GM19099 (cell line): ENCODE measurements around the gene PITPNM1.

ENCODE experiments used
- POLR2A ChIP-seq: IDR thresholded peaks from 3 replicates; pipeline ENCODE4 v1.6.1; 2011; ENCODE audit warnings: low read depth; ENCODE audit not compliant: insufficient read length; ENCODE audit errors: extremely low read depth

PITPNM1 gene

DNA sequence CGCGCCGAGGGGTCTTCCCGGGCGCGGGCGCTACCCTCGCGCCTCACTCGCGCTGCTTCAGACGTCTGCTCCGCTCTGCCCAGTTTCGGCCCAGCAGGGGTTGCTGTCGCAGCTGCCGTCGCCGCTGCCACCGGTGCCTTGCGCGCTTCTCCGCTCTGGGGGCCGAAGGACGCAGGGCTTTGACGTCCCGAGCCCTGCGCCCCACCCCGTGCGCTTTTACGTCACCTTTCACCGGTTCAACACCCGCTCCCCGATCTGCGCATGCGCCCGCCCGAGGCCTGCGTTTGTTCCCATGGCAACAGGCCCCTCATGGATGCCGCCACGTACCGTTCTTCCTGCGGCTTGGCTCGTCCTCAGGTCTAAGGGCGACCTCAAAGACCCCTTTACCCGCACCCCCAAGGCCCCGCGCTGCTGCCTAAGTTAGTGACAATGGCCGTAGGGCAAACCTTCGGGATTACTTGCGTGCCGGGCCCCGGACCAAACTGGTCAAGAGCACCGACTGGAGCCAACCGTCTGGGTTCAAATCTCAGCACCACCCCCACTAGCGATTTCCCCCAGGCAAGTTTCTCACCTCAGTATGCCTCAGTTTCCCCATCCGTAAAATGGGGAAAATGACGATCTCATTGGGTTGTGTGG is 3.4 kb upstream of the PITPNM1 start:
- TF ChIP-seq POLR2A = peak; percentile 63

DNA sequence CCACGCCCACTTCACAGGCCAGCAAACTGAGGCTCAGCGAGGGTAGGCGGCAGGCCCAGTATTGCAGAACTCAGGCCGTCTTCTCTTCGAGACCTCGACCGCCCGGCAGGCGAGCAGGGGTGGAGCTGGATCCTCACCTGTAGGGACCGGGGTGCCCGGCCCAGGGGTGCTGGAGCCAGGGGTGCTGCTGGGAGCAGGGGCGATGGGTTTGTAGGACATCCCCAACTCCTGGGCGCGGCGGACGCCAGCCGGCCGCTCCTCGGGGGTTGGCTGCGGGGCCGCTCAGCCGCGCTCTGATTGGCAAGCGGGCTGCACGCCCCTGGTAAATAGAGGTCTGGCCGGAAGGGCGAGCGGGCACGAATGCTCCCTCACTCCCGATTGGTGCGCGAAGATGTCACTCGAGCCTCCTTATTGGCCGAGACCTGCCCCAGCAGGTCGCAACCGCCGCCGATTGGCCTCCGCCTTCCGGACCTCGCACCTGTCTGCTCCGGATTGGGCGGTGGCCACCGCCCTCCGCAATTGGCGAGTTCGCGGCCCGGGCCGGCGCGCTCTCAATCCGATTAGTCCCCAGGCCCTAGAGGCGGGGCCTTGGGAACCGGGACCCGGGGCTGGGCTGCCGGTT is 2.8 kb upstream of the PITPNM1 start, which contains the start of gene CDK2AP2:
Gene CDK2AP2 (minus strand): TSS at position 299 of the 622 bp plus-strand sequence. CDS start 80 bp downstream, at position 219.
- peak; percentile 75 for TF ChIP-seq POLR2A

DNA sequence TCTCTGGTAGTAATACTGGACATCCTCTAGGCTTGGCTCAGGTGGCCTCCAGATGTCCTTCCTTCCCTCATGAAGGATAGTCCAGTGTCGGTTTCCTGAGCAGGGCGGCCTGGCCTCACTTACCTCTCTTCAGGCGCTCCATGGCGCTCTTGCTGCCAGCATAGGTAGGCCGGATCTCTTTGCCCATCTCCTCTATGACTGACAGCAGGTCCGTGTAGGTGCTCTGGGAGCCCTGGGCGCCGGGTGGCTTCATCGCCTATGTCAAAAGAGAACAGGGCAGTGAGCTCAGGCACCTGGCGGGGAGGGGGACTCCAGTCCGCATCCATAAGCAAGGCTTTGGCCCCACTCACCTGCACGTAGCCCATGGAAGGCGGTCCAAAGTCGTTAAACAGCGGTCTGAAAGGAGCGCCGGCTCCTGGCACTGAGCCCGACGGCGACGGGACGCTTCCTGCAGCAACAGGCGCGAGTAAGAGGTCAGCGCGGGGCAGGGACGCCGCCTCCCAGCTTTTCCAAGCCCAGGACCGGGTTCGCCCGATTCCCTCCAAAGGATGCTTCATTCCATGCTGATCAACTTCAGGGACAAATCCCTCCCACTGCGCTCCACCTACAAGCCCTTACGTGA is 2.2 kb upstream of the PITPNM1 start:
- TF ChIP-seq POLR2A = no peak

DNA sequence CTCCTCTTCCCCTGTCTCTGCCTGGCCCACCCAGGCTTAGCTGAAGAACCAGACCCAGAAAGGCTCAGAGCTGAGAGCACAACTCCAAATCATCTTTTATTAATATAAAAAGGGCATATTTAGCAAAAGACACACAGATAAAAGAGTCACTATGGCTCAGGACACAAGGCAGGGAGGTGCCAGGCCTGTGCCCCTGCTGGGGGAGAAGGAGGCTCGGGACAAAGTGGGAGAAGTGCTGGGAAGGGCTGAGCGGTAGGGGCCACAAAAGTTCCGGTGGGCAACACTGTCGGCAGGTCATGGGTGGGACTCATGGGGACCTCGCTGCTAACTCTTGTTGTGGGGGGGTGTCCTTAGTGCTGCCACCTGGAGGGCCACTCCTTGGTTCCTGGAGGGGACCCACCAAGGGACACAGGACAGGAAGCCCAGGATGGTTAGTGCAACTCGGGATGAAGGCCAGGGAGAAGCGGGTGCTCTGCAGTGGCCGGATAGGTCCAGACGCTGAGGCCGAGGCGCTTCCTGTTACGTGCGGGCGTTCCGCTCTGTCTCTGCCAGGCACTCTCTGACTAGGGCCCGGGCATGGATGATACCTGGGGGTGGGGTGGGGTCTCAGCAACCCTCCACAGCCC is 1.4 kb upstream of the PITPNM1 start:
- TF ChIP-seq POLR2A = peak; percentile 14

DNA sequence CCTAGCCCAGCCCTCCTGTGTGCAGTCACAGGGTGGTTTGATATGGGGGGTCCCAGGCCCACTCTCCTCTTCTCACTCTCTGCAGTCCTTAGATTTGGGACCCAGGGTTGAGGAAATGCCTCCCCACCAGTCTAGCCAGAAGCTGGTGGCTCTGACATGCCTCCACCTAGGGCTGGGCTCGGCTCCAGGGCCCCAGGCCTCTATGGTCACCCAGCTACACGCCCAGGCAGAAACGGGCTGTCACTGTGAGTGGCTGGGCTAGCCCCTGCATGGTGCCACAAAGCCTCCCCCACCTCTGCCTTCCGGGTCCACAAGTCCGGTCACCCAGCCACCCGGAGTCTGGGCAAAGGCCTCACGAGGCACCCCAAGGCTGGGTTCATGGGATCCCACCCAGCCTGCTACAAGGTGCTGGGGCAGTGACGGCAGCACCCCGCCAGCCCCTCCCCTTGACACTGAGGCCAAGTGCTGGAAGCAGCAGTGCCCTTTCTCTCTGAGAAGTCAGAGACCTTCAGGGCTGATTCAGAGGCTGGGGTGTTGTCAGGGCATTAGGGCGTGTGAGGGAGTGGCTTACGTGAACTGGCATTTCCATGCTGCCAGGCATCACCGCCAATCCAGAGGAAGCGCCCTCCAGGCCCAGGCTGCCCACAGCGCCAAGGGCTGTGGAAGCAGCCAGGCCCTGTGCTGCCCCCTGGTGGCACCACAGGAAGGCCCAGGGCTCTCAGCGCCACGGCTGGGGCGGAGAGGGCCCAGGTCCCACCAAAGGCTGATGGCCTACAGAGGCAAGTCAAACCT is 638 bp upstream of the PITPNM1 start:
- no peak for TF ChIP-seq POLR2A

DNA sequence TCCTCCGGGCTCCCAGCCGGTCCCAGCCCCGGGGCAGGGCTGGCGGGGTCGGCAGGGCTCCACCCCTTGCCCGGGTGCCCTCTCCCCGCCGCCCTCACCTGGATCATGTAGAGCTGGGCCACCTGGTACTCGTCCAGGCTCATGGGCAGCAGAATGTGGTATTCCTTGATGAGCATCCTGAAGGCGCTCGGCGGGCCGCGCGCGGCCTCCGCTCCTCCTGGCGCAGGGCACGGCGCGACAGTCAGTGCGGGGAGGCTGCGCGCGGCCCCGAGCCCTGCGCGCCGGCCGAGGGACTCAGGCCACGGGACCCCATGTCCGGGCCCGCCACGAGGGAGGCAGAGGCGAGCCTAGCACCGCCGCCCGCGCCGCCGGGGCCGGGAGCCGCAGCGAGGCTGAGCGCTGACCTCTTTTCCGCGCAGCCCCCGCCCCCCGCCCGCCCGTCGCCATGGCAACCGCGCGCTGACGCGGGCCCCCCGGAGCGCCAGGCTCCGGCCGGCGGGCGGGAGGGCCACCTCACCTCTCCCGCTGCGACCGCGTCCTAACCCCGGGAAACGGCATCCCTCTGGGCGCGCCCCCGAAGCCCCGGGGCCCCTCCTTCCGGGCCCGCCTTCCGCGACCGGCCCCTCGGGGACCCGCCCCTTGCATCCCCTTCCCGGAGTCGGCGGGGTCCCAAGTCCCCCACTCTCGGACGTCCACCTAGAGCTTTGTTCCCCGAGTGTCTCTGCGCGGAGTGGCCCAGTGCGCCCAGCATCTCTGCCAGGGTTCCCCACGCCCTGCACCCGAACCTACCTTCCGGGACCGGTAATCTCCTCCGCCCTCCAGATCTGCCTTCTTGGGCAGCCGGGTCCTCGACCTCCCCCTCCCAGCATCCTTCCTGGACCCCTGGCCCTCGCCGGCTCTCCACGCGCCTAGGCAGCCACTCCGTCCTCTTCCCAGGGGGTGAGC is 886 bp downstream of the PITPNM1 start:
- TF ChIP-seq POLR2A = no peak

DNA sequence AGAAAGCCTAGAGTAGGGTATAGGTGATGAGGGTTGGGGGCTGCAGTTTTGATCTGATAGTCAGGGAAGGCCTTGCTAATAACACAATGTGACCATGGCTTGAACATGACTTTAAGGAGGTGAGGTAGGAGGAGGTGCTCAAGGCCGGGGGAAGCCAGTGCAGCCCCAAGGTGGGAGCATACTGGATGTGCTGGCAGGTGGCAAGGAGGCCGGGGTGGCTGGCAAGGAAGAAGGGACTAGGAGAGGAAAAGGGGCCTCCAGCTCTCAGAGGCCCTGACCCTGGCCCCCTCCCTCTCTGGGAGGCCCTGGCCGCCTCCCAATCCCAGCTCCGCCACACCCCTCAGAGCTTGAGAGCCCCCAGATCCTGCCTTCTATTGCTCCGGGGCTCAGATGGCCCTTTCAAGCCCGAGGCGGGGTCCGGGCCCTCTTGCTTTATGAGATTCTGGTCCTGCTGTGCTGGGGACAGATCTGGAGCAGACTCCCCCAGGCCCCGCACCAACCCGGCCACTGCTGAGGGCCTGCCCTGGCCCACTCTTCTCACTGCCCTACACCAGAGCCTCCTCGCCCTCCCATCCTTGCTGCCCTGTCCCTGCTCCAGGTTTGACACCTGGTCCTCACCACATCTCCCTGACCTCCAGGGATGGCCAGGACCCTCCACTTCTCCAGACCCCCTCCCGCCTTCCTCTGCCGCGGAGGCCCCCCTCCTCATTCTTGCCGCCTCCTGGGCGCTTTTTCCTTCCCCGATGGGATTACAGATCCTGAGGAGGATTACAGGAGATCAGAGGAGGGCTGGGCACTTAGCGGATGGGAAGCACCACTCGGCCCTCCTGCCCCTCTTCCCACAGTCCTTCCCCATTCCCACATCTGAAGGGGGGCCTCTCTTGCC is 1.8 kb downstream of the PITPNM1 start:
- TF ChIP-seq POLR2A = no peak

DNA sequence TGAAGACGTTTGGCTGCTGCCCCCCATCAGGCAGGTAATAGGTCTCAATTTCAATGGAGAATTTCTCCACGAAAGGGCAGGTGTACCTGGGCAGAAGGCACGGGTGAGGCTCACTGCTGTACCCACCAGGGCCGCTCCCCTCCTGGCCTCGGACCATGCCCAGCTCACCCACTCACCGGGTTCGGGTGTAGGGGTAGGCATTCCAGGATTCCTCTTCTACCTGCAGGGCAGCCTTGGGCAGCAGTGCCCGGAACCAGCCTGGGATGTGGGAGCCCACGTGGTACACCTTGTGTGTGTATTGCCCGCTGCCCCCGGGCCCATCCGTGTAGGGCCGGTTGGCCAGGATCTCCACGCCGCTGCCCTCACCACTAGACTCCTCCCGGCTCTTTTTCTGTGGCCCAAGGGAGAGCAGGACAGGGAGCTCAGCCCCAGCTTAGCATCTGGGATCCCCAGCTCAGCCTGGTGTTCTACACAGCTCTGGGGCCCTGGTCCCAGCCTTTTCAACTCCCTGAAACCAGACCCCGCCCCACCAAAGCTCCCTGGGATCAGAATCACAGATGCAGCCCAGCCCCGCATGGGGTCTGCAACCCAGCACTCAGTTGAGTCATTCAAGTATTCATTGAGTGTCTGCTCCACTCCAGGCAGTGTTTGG is 2.7 kb downstream of the PITPNM1 start:
- TF ChIP-seq POLR2A = no peak

DNA sequence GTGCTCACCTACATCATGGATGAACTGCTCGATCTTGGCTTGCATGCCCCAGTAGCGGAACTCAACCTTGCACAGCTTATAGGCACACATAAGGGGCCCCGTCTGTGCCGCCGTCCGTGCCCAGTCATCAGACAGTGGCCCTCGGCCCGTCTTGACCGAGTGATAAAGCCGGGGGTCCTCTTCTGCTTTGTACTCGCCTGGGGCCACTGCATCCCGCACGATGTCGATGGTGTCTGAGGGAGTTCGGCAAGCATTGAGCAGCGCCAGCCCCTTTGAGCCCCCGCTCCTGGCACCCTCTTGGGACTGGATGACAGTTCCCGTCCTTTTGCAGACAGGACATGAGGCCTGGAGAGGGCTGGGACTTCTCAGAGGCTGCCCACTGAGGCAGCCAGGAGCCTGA is 3.3 kb downstream of the PITPNM1 start:
- TF ChIP-seq POLR2A = no peak

DNA sequence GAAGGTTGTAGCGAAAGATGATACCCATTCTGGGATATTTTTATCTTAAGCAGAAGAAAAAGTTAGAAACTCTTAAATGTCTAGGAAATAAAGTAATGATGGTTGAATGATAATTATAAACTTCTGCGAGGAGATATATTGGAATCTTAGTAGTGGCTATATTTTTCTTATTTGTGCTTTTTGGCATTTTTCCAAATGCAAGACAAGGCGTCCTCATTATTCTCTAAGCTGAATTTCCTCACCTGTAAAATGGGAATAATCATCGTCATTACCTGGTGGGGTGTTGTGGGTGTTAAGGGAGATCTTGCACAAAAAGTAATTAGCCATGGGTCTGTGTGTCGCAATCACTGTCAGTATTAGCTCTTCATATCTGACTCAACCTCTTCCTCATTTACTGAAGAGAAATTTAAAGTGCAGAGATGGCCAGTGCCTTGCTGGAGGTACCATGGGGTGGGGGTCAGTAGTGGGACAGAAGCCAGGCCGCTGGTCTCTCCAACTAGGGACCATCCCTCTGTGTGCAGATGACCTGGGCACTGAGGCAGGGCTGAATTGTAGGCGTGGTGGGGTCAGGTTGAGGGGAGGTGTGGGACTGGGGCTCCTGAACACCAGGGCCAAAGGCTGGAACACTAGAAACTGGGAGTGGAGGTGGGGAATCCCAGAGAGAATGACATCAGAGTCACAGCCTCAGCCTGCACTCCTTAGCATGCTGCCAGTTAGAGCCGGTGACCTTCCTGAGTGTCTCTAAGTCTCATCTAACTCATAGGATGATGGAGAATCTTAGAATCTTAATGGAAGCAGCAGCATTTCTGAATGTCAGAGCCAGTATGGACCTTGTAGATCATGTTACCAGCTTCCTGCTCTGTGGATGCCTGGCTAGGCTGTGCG is 4.1 kb downstream of the PITPNM1 start:
- no peak for TF ChIP-seq POLR2A

DNA sequence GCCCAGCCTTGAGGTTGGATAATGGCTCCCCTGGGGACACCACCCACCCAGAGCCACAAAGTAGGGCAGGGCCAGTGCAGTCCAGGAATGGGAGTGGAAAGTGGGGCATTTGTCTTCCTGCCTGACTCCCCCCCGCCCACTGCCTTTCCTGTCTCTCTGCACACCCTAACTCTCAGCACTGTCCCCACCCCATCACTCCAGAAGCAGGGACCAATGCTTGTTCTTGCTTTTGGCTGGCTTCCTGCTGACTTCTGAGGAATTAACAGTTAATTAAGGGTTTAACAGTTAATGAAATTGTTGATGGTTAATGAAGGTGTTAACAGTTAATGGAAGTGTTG is 4.7 kb downstream of the PITPNM1 start:
- TF ChIP-seq POLR2A = no peak

DNA sequence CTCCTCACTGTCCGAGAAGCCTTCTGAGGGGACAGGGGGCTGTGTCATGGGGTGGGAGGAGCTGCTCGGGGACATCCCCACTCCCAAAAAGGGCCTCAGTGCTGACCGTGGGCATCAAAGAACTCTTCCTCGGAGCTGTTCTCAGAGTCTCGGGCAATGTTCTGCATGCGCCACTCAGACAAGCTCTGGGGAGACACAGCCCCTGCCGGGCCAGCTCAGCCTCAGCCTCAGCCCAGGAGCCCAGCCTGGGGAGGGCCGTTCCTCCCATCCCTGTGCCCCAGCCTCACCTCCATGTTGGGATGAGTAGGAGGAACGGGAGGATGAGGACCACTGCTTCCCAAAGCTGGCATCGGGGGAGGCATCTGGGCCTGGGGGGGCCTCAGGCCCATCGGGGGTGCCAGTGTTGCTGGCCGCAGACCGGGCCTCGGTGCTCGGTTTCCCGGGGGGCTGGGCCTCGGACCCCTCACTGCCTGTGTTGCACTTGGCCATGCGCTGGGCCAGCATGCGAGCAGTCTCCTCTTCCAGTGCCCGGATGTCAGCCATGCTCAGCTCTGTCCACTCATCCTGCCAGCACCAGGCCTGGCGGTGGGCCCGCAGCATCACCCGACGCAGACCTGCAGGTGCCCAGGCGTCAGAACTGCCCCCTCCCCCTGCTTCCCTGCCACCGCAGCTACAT is 5.2 kb downstream of the PITPNM1 start:
- no peak for TF ChIP-seq POLR2A

DNA sequence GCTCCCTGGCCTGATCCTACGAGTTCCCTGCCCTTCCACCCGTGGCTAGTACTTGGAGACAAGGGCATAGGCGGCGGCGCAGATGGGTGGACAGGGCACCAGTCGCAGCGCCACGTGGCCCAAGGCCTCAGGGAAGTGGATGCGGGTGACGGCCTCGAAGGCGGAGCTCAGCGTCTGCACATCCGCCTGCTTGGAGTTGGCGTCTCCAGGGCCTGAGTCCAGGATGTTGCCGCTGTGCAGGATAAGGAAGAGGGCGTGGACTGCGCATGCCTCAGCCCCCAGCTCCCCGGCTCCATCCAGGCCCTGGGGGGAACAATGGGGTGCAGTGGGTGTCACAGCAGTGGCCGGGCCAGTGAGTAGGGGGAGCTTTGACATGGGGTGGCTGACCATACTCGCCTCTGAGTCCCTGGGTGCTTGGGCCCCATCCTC is 6.6 kb downstream of the PITPNM1 start:
- TF ChIP-seq POLR2A = no peak
